AG04450 (cell line): ENCODE data around the gene TMEM151B. TPM values are rescaled to one million over a fixed set of nuclear protein-coding genes. Genes with fewer than 3 reads are reported as not detected.

Experiments
- CTCF ChIA-PET: fragments of 300-600, 350-600 bp; formaldehyde crosslinking; extraction: SDS; loops from one replicate; lab custom pipeline; 2022; ENCODE audit warnings: antibody characterized with exemption, inconsistent platforms; lab: Charles Lee
- POLR2A ChIA-PET: fragments of 350-600 bp; formaldehyde crosslinking; extraction: SDS; loops from one replicate; lab custom pipeline; 2021; ENCODE audit warnings: antibody characterized with exemption, inconsistent platforms; lab: Yijun Ruan, JAX
- DNase-seq: peaks from one replicate; pipeline ENCODE4 v3.0.0-alpha.2; 2011; ENCODE audit warnings: low read depth, low spot score
- H3K27ac ChIP-seq: one replicate; pipeline ENCODE4 v1.5.1; 2012; ENCODE audit warnings: low read depth, low read length, control low read depth
- H3K27me3 ChIP-seq: one replicate; pipeline ENCODE4 v1.6.0; 2012; ENCODE audit warnings: low read length; ENCODE audit not compliant: control insufficient read depth, insufficient read depth
- H3K4me3 ChIP-seq: 2 replicates; pipeline ENCODE4 v1.5.1; 2011; ENCODE audit warnings: mild to moderate bottlenecking, low read depth, low read length, control low read depth
- H3K9me3 ChIP-seq: 2 replicates; pipeline ENCODE4 v1.5.1; 2012; ENCODE audit warnings: low read length; ENCODE audit not compliant: control insufficient read depth, insufficient read depth
- polyA plus RNA-seq: library from polyadenylated mRNA; depleted of rRNA; stranded (reverse); fragments of >200 nt; gene quantifications from 2 replicates; pipeline ENCODE4 v1.2.3, GENCODE V29; 2011
- TF ChIP-seq, protein P1 (sequence below): IDR thresholded peaks from 2 replicates; pipeline ENCODE4 v1.5.1; 2011; ENCODE audit warnings: low read depth, low read length, control low read depth, inconsistent platforms

The TMEM151B gene
- polyA plus RNA-seq, 1 experiment = not detected

DNA sequence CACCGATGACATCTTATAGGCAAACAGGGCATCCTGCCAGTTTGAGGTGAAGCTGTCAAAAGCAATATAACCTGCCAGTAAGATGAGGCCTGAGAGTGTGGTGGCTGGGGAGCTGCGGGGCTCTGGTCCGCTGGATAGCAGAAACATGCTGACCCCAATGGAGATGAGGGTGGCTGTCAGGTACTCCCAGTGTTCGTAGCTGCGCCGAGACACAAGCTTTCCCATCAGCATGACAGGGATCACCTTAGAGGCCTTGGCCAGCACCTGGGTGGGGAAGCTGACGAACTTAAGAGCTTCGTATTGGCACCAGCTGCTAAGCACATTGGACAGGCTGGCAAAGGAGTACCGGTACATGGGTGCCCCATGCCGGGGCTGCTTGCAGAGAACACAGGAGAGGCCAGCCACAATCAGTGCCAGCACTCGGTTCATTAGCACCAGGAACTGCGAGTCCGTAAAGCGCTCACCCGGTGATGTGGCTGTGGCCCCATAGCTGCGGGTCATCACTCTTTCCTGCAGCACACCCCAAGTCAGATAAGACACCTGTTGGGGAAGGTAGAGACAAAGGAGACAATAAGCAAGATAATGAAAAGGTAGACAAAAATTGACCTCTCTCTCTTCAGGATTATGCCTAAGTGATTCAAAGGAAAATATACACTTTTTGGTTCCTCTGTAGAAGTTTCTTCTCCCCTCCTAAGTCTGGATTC lies 15.0 kb upstream of the TMEM151B start:
- TF ChIP-seq, protein P1, sequence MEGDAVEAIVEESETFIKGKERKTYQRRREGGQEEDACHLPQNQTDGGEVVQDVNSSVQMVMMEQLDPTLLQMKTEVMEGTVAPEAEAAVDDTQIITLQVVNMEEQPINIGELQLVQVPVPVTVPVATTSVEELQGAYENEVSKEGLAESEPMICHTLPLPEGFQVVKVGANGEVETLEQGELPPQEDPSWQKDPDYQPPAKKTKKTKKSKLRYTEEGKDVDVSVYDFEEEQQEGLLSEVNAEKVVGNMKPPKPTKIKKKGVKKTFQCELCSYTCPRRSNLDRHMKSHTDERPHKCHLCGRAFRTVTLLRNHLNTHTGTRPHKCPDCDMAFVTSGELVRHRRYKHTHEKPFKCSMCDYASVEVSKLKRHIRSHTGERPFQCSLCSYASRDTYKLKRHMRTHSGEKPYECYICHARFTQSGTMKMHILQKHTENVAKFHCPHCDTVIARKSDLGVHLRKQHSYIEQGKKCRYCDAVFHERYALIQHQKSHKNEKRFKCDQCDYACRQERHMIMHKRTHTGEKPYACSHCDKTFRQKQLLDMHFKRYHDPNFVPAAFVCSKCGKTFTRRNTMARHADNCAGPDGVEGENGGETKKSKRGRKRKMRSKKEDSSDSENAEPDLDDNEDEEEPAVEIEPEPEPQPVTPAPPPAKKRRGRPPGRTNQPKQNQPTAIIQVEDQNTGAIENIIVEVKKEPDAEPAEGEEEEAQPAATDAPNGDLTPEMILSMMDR = no peak
- no peaks in the 10 kb centered on the region for H3K27me3 ChIP-seq
- peak overlapping the region; percentile 95; the same call in 1 of the 2 replicates for H3K4me3 ChIP-seq
- DNase-seq = no peak
- CTCF ChIA-PET = interaction anchor here (0.6 to 1.0 kb wide), 2 partner anchors 13 to 21 kb away, joined by 3 to 4 read pairs; no protein-coding TSS in a partner anchor
- H3K27ac ChIP-seq = no peak overlapping the region
- POLR2A ChIA-PET = interaction anchor here (3.6 kb wide), 1 partner anchor 8 kb away, joined by 107 read pairs; the partner anchor contains the start of gene HSP90AB1
- H3K9me3 ChIP-seq = no peaks in the 10 kb centered on the region; the same call in 1 of the 2 replicates

DNA sequence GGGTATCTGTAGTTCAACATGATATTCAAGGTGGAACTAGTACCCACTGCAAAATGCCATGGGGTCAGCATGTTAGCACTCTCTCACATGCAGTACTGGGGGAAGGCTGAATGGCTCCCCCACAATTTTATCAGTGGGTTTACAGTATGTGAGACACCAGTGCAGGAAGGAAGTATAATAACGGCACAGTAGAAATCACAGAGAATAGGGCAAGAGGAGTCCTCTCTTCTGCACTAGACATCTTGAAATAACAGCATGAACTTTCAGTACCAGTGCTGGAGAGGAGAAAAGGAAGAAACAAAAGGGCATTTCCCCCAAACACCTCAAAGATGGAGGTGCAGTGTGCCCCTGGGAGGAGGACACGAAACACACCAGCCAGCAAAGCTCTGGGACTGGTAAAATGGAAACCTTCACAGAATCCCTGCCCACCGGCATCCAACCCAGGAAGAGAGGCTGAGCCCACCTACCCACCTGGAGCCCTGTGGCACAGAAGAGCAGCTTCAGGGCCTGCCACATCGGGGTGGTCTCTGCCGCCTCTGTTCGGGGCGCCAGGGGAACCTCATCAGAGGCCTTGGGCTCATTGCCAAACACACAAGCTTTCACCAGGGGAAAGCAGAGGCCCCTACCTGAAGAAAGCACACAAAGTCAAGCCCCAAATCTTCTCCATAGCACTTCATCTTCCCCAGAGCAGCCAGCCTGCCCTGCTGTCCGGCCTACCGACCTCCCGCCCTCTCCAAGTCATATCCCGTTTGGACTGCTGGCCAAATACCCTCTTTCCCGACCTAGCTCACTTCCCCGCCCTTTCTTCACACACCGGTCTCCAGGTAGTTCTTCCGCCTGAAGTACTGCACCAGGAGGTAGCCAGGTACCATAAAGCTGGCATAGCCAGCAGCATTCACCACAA lies 14.1 kb upstream of the TMEM151B start:
- POLR2A ChIA-PET = interaction anchor here (0.6 to 3.6 kb wide), 5 partner anchors 9 to 83 kb away, joined by 3 to 107 read pairs (median 3); partner anchors contain the start of genes HSP90AB1 and TMEM151B
- peak overlapping the region; percentile 65 for H3K27ac ChIP-seq
- DNase-seq = no peak
- CTCF ChIA-PET = interaction anchor here (0.7 to 3.0 kb wide), 17 partner anchors 8 to 164 kb away, joined by 3 to 18 read pairs (median 4); partner anchors contain the start of genes CDC5L, HSP90AB1, NFKBIE and SLC29A1
- H3K4me3 ChIP-seq = peak overlapping the region; percentile 95
- H3K27me3 ChIP-seq = no peaks in the 10 kb centered on the region
- no peaks in the 10 kb centered on the region; the same call in 1 of the 2 replicates for H3K9me3 ChIP-seq
- TF ChIP-seq, protein P1 = no peak

DNA sequence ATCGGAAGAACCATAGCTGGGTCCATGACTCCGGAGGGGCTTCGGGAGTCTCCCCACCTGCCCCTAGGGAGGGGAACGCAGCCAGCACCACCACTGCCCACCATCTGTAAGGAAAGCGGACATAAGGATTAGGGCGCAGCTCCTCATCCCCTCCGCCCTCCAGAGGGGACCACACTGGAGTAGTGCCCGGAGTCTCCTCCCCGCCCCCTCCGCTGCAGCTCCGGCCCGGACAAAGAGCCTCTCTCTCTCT lies 13.6 kb upstream of the TMEM151B start:
- Histone ChIP-seq H3K4me3 (peak overlapping the region; percentile 95), H3K9me3 (no peaks in the 10 kb centered on the region; the same call in 1 of the 2 replicates), H3K27me3 (no peaks in the 10 kb centered on the region), H3K27ac (peak overlapping the region; percentile 65)
- ChIA-PET POLR2A (interaction anchor here (0.6 to 3.6 kb wide), 6 partner anchors 8 to 84 kb away, joined by 3 to 107 read pairs (median 4); partner anchors contain the start of genes HSP90AB1 and TMEM151B), CTCF (interaction anchor here (0.6 to 3.0 kb wide), 17 partner anchors 9 to 165 kb away, joined by 3 to 18 read pairs (median 4); partner anchors contain the start of genes CDC5L, HSP90AB1, NFKBIE and SLC29A1)
- TF ChIP-seq, protein P1 = no peak
- DNase-seq = no peak

DNA sequence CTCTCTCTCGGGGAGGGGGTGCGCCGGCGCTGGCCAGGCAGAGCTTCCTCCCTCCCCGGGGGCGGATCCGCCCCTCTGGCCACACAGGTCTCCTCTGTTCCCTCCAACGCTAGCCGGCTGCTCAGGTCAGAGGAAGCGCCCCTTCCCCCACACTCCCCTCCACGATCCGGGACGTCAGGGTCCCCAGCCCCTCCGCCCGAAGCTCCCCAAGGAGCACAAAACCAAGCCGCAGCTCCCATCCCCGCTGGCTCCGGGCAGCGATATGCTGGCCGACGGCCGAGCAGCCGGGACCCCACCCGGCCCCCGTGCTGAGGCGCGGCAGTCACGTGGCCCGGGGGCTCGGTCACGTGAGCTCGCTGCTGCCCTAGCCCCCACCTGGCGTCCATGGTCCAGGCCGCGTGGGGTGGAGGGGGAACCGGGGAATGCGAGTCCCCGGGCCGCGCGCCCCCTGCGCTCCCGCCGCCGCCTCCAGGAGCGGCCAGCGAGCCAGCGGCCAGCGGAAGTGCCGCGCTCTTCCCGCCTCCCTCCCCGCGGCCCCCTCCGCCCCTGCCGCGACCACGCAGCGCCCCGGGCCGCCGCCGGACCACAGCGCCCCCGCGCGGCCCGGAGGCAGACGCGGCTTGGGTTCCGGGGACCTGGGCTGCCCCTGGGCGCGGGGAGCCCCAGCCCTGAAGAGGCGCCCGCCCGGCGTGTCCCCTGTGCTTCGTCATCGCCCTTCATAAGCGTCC lies 13.1 kb upstream of the TMEM151B start, which contains the start of gene SLC35B2:
Gene SLC35B2 (minus strand): TSS at position 504 of the 728 bp plus-strand sequence. CDS start 118 bp downstream, at position 386.
- no peaks in the 10 kb centered on the region; the same call in 1 of the 2 replicates for H3K9me3 ChIP-seq
- no peak for DNase-seq
- TF ChIP-seq, protein P1 = peak; percentile 43
- H3K27me3 ChIP-seq = no peaks in the 10 kb centered on the region
- ChIA-PET POLR2A (interaction anchor here (0.6 to 3.6 kb wide), 6 partner anchors 8 to 84 kb away, joined by 3 to 107 read pairs (median 4); partner anchors contain the start of genes HSP90AB1 and TMEM151B), CTCF (interaction anchor here (0.6 to 3.0 kb wide), 17 partner anchors 9 to 165 kb away, joined by 3 to 18 read pairs (median 4); partner anchors contain the start of genes CDC5L, HSP90AB1, NFKBIE and SLC29A1)
- peak within 1 kb of the TSS; percentile 95 for H3K4me3 ChIP-seq
- H3K27ac ChIP-seq = peak within 1 kb of the TSS; percentile 65
